HFFc6 (cell line): ENCODE results near the gene TMEM183A. TPM values are rescaled to one million over a fixed set of nuclear protein-coding genes. Genes with fewer than 3 reads are reported as not detected.
"Not testable (repeated sequence)": the region's sequence is repeated elsewhere in the genome, so short reads cannot be mapped to it uniquely, and the experiment has no call there.

ENCODE experiments used
- DNase-seq: peaks from one replicate; pipeline ENCODE4 v3.0.0-alpha.2; 2018
- H3K27ac Mint-ChIP-seq: 2 replicates; pipeline ENCODE4 v1.8.0; 2020; ENCODE audit warnings: mild to moderate bottlenecking, mixed read lengths
- H3K27me3 Mint-ChIP-seq: 2 replicates; pipeline ENCODE4 v1.8.0; 2021; ENCODE audit warnings: mild to moderate bottlenecking, moderate library complexity, mixed read lengths; ENCODE audit not compliant: insufficient read depth
- H3K36me3 Mint-ChIP-seq: 2 replicates; pipeline ENCODE4 v1.8.0; 2021; ENCODE audit warnings: low read depth, mixed read lengths
- H3K4me1 Mint-ChIP-seq: 2 replicates; pipeline ENCODE4 v1.8.0; 2020; ENCODE audit warnings: low read depth, mixed read lengths
- H3K4me3 Mint-ChIP-seq: 2 replicates; pipeline ENCODE4 v1.8.0; 2020; ENCODE audit warnings: mild to moderate bottlenecking, moderate library complexity, mixed read lengths
- H3K9me3 Mint-ChIP-seq: 2 replicates; pipeline ENCODE4 v1.8.0; 2020; ENCODE audit warnings: mild to moderate bottlenecking, mixed read lengths
- total RNA-seq, 6 experiments: library from RNA; stranded (reverse); fragmentation: NEBNext Ultra II Directional; extraction: Animal tissue kit (Norgen Biotek cat#: 25700); gene quantifications; 2 replicates in 1 of 6; 3 replicates in 5 of 6; pipeline ENCODE4 v1.2.3, GENCODE V29; 2021
- TF ChIP-seq, protein P1 (sequence below): fragments of 200-600 bp; sonication (generic); IDR thresholded peaks from 2 replicates; pipeline ENCODE4 v1.5.0; 2021; ENCODE audit warnings: antibody characterized with exemption, mild to moderate bottlenecking

The TMEM183A gene
- total RNA-seq, 6 experiments from 2014 or later = 38.6 to 50.6 (median 45.1) TPM

DNA sequence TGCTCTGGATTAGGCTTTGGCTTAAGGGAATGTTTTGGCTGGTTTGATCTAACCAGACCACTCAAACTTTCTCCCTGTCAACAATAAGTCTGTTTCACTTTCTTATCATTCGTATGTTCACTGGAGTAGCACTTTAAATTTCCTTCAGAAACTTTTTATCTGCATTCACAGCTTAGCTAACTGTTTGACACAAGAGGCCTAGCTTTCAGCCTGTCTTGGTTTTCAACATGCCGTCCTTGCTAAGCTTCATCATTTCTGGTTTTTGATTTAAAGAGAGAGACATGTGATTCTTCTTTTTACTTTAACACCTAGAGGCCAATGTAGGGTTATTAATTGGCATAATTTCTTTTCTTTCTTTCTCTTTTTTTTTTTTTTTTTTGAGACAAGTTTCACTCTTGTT lies 25.2 kb upstream of the TMEM183A start:
- Mint-ChIP-seq H3K36me3 (no peaks in the 10 kb centered on the region), H3K9me3 (no peaks in the 10 kb centered on the region), H3K27ac (no peak overlapping the region), H3K4me3 (no peak overlapping the region), H3K4me1 (no peaks in the 10 kb centered on the region), H3K27me3 (peaks cover 52% of the 10 kb centered on the region)
- no peak for DNase-seq
- TF ChIP-seq, protein P1, sequence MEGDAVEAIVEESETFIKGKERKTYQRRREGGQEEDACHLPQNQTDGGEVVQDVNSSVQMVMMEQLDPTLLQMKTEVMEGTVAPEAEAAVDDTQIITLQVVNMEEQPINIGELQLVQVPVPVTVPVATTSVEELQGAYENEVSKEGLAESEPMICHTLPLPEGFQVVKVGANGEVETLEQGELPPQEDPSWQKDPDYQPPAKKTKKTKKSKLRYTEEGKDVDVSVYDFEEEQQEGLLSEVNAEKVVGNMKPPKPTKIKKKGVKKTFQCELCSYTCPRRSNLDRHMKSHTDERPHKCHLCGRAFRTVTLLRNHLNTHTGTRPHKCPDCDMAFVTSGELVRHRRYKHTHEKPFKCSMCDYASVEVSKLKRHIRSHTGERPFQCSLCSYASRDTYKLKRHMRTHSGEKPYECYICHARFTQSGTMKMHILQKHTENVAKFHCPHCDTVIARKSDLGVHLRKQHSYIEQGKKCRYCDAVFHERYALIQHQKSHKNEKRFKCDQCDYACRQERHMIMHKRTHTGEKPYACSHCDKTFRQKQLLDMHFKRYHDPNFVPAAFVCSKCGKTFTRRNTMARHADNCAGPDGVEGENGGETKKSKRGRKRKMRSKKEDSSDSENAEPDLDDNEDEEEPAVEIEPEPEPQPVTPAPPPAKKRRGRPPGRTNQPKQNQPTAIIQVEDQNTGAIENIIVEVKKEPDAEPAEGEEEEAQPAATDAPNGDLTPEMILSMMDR = no peak

- Mint-ChIP-seq H3K27me3 (peaks cover 51% of the 10 kb centered on the region), H3K9me3 (no peaks in the 10 kb centered on the region), H3K36me3 (no peaks in the 10 kb centered on the region), H3K4me1 (no peaks in the 10 kb centered on the region), H3K4me3 (no peak overlapping the region), H3K27ac (no peak overlapping the region)
- TF ChIP-seq, protein P1 = no peak
- no peak for DNase-seq
Observed at GRCh38 chr1:202982715-202983430, 24.3 kb upstream of the TMEM183A start.

- H3K27ac Mint-ChIP-seq, H3K36me3 Mint-ChIP-seq, H3K4me3 Mint-ChIP-seq, H3K9me3 Mint-ChIP-seq, DNase-seq, H3K4me1 Mint-ChIP-seq: not testable (repeated sequence)
- H3K27me3 Mint-ChIP-seq = peaks cover 45% of the 10 kb centered on the region
Observed at GRCh38 chr1:202986120-202986519, 21.1 kb upstream of the TMEM183A start.

DNA sequence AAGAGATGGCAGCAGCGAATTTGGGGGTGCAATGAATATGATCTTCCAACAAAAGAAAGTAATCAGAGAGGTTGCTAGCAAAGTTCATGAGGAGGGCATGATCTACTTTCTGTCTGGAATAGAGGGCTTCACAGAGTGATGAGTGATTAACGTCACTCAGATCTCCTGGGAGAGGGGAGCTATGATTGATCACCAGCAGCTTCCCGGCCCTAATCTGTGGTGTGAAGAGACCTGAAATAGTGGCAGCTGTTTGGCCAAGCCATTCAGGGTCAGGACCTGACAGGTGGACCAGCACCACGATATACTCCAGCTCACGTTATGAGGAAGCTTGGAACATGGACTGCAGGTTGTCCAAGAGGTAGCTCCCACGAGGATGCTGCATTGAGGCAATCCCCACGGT lies 19.9 kb upstream of the TMEM183A start:
- Mint-ChIP-seq H3K4me1 (no peaks in the 10 kb centered on the region), H3K4me3 (no peak overlapping the region), H3K27ac (no peak overlapping the region), H3K27me3 (peaks cover 45% of the 10 kb centered on the region), H3K36me3 (no peaks in the 10 kb centered on the region), H3K9me3 (no peaks in the 10 kb centered on the region)
- TF ChIP-seq, protein P1 = no peak
- no peak for DNase-seq

DNA sequence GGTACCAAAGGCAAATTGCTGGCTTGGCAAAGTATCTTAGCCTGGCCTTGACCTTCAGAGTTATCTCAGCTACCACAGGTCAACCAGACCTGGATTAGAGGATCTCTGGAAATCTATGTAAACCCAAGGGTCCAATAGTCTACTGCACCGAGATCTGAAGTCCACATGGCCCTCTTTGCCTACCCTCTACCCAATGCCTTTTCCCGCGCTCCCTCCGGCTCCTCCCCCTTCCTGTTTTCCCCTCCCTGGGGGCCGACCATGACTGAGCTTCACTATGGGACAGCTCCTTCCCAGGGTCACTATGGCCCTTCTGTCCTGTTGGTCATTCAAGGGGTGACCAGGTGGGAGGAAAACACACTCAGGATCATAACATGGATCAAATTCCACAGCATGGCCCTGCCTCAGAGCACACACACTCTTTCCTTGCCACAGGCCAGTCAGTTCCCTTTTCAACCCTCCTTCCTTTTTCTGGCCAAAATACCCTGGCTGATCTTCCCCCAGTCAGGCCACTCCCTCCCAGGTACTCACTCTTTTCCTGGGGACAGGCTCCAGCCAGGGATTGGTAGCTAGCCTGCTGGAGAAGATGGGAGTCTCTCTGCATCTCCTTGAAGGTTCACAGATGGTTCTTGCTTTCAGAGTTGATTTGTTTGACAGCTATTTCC lies 19.1 kb upstream of the TMEM183A start:
- H3K36me3 Mint-ChIP-seq = no peaks in the 10 kb centered on the region
- H3K27me3 Mint-ChIP-seq = peaks cover 51% of the 10 kb centered on the region
- H3K4me1 Mint-ChIP-seq = no peaks in the 10 kb centered on the region
- H3K9me3 Mint-ChIP-seq = no peaks in the 10 kb centered on the region
- no peak for DNase-seq
- no peak overlapping the region for H3K4me3 Mint-ChIP-seq
- TF ChIP-seq, protein P1 = no peak
- H3K27ac Mint-ChIP-seq = no peak overlapping the region

DNA sequence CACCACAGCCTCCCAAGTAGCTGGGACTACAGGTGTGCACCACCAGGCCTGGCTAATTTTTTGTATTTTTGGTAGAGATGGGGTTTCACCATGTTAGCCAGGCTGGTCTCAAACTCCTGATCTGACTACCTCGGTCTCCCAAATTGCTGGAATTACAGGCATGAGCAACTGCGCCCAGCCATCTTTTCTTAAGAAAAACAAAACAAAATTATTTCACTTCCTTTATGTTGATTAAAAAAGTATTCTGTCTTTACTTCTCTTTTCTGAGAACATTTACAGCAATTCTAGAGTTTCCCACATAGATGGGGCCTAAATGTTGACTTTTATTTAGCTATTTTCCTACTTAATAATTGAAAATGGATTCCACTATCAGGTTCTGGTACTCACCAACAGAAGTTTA lies 17.3 kb upstream of the TMEM183A start:
- Mint-ChIP-seq H3K27ac (no peak overlapping the region), H3K27me3 (peaks cover 45% of the 10 kb centered on the region), H3K36me3 (no peaks in the 10 kb centered on the region)

More for the DNA sequence above, 17.3 kb upstream of the TMEM183A start:
- DNase-seq = no peak
- Mint-ChIP-seq H3K4me3 (no peak overlapping the region), H3K9me3 (no peaks in the 10 kb centered on the region), H3K4me1 (peaks cover 6% of the 10 kb centered on the region)
- TF ChIP-seq, protein P1 = no peak
